ENCODE data around the gene HERC2.

Gene HERC2

DNA sequence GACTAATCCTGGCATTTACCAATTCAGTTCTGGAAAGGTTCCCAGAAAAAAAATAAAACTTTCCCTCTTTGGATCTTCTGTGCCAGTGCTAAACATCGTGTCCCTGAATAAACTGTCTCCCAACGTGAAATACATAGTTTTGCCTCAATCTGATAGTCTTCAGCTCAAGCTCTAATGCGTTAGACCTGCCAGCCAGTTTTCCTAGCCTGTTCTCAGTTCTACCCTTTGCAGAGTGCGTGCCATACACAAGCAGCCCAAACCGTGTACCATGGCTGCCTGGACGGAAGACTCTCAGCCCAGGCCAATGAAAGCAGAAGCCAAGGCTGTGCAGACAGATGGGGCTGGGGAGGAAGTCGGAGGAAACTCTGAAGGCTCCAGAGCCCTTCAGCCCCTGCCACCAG lies 211.5 kb downstream of the HERC2 start:
- no peak for DNase-seq

GRCh38 chr15:28109626-28110455 lies 212.1 kb downstream of the HERC2 start:
- DNase-seq, result no peak

- no peak for DNase-seq
Measured at GRCh38 chr15:28107904-28108275, 214.1 kb downstream of the HERC2 start.

DNA sequence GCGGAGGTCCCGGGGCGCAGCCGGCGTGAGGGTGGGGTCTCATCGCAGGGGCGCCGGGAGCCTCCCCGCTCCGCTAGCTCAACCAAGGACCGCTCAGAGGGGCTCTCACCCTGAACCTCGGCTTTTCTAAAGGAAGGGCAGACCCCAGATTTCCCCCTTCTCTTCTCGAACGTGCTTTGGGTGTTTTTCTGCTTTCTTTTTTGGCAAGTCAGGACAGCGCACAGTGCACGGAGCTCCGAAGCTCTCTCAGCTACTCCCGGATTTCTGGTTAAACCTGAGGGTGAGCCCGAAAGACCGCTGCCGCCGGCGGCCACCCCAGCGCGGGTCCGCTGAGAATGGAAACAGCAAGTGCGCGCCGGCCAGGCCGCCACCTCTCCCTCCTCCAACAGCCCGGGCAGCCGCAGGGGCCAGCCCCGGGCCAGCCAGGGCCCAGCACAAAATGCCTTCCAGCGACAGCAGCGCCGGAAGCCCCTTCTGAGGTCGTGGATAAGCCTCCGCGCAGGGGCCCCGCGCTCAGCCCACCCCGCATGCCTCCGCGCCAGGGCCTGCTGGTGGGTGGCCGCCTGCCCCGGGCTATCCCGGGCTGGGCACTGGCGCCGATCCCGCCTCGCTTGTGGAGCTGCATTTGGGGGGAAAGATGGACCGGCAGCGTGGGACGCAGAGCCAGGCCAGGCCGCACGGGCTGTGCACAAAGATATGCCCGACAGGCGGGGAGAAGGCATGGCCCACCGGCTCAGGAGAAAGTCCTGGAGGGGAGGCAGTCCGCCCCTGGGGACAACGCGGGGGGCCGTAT lies 214.7 kb downstream of the HERC2 start:
- no peak for DNase-seq

- no peak for DNase-seq
Measured at GRCh38 chr15:28106294-28107110, 215.5 kb downstream of the HERC2 start.

DNA sequence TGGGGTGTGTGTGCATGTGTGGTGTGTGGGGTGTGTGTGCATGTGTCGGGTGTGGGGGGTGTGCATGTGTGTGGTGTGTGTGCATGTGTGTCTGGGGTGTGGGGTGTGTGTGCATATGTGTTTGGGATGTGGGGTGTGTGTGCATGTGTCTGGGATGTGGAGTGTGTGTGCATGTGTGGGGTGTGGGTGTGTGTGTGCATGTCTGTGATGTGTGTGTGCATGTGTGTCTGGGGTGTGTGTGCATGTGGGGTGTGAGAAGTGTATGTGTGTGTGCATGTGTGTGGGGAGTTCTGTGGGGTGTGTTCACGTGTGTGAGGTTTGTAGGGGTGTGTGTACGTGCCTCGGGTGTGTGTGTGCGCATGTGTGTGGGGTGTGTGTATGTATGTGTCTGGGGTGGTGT lies 216.2 kb downstream of the HERC2 start:
- DNase-seq, result no peak

- no peak for DNase-seq
Measured at GRCh38 chr15:28105224-28105791, 216.7 kb downstream of the HERC2 start.

DNA sequence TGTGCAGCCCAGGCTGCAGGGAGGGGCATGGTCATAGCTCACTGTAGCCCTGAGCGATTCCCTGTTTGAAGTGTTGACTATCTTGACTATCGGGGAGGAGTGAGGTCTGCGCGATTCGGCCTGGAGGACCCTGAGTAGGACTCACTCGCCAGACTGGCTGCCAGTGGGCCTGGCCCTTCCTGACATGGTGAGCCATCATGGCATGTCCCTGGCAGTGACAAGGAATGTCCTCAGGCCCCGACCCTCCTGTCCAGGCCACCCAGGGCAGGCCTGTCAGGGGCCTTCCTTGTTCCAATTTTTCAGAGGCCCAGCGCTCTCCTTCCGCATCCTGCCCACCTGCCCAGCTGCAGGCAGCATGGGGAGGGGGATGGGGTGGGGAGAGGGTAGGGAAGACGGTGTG lies 217.7 kb downstream of the HERC2 start:
- DNase-seq, result no peak

DNA sequence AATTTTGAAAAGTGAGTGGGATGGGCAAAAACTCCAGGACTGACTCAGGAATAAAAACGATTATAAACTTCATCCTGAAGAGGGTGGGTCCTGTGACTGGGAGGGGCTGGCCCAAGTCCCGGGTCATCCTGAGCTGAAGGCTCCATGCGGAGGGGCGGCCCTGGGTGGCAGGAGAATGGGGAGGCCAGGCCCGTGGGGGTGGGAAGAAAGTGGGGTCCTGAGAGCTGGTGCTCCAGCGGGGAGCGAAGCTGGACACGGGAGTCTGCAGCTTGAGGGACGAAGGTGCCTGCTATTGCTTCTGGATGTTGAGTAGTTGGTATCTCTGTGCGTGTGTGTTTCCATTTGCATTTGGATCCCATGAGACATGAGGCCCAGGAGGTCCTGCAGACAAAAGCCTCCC lies 218.1 kb downstream of the HERC2 start:
- no peak for DNase-seq

- no peak for DNase-seq
Measured at GRCh38 chr15:28101983-28102441, 220.0 kb downstream of the HERC2 start.

DNA sequence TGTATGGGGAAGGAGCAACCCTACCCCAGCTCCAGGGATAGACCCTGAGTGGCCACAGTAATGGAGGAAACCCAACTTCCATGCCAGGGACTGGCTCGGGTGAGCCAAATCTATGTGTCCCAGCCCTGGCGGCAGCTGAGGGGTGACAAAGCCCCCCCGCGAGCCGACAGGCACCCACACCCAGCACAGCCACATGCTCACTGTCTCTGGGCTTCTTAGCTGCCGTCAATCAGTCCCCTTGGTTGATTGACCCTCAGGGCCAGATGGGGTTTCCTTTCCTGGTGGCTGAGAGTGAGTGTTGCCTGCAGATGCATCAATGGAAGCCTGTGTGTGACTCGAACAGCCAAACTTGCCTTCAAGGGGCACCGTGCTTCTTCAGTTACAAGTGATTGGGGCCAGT lies 220.8 kb downstream of the HERC2 start:
- no peak for DNase-seq

GRCh38 chr15:28100516-28101195 lies 221.3 kb downstream of the HERC2 start:
- no peak for DNase-seq

GRCh38 chr15:28099555-28100140 lies 222.3 kb downstream of the HERC2 start:
- DNase-seq, result no peak

- peak; percentile 45 for DNase-seq
Measured at GRCh38 chr15:28098766-28099554, 223.0 kb downstream of the HERC2 start, which contains the start of gene OCA2. Gene OCA2, minus strand, starts transcription at chr15:28099315. Its CDS starts 17,441 bp downstream, at chr15:28081874.

DNA sequence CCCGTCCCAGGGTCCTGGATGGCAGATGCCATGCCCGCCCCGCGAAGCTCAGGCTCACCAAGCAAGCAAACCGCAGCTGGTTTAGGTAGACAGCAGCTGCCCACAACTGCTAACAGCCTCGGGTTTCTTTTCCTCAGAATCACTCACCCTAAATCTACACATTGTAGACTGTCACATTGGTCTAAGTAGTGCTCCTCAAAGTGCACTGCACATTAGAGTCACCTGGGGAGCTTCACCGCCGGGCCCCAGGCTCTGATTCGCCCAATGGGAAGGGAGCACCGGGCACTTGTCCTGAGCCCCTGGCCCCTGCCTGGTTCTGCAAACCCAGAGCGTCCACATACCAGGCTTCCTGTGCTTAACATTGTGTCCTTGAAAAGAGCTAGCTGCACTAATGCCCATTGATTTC lies 223.6 kb downstream of the HERC2 start:
- no peak for DNase-seq

- no peak for DNase-seq
Measured at GRCh38 chr15:28097656-28098359, 224.2 kb downstream of the HERC2 start.

- DNase-seq, result no peak
Measured at GRCh38 chr15:28096670-28097431, 225.1 kb downstream of the HERC2 start.

DNA sequence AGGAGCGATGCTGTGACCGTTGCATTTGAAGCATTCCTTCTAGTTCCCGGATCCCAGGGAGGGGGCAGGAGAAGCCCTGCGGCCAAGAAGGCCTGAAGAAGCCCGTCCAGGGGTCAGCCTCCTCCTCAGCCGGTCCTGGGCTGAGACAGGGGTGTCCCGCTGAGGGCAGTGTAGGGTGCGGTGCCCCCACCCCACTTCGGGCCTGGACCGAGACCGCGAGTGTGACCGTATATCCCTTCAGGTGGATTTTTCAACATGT lies 225.6 kb downstream of the HERC2 start:
- no peak for DNase-seq

GRCh38 chr15:28094732-28095521 lies 227.1 kb downstream of the HERC2 start:
- DNase-seq, result no peak
